Parathyroid adenoma (tissue), 2 donors: Measurements from ENCODE around the gene HPSE.

Experiments used
- H2AFZ ChIP-seq: fragments of 300-600 bp; sonication (generic); one replicate; pipeline ENCODE4 v1.7.0; 2017; ENCODE audit warnings: antibody characterized with exemption, mild to moderate bottlenecking
- H3K27ac ChIP-seq: fragments of 300-600 bp; sonication (generic); one replicate; pipeline ENCODE4 v1.7.0; 2017
- H3K27me3 ChIP-seq: fragments of 300-600 bp; sonication (generic); one replicate; pipeline ENCODE4 v1.7.0; 2017; ENCODE audit warnings: low read length; ENCODE audit not compliant: control insufficient read depth, insufficient read depth
- H3K36me3 ChIP-seq: fragments of 300-600 bp; sonication (generic); one replicate; pipeline ENCODE4 v1.7.0; 2017; ENCODE audit warnings: low read length; ENCODE audit not compliant: control insufficient read depth, insufficient read depth
- H3K4me1 ChIP-seq: fragments of 300-600 bp; sonication (generic); one replicate; pipeline ENCODE4 v1.7.0; 2017; ENCODE audit warnings: control low read depth
- H3K4me2 ChIP-seq: fragments of 300-600 bp; sonication (generic); one replicate; pipeline ENCODE4 v1.7.0; 2017; ENCODE audit warnings: low read length
- H3K4me3 ChIP-seq: fragments of 300-600 bp; sonication (generic); one replicate; pipeline ENCODE4 v1.7.0; 2017; ENCODE audit warnings: low read depth, low read length
- H3K79me2 ChIP-seq: fragments of 300-600 bp; sonication (generic); one replicate; pipeline ENCODE4 v1.7.0; 2017; ENCODE audit warnings: control low read depth
- H3K9ac ChIP-seq: fragments of 300-600 bp; sonication (generic); one replicate; pipeline ENCODE4 v1.7.0; 2017; ENCODE audit warnings: mild to moderate bottlenecking
- H3K9me3 ChIP-seq: fragments of 300-600 bp; sonication (generic); one replicate; pipeline ENCODE4 v1.7.0; 2017; ENCODE audit warnings: low read length; ENCODE audit not compliant: control insufficient read depth
- TF ChIP-seq, protein P1 (sequence below): fragments of 300-600 bp; sonication (generic); IDR thresholded peaks from one replicate; pipeline ENCODE4 v1.7.0; 2017; ENCODE audit warnings: antibody characterized with exemption, mild to moderate bottlenecking
- donor health status: primary hyperparathyroidism.

Gene HPSE

DNA sequence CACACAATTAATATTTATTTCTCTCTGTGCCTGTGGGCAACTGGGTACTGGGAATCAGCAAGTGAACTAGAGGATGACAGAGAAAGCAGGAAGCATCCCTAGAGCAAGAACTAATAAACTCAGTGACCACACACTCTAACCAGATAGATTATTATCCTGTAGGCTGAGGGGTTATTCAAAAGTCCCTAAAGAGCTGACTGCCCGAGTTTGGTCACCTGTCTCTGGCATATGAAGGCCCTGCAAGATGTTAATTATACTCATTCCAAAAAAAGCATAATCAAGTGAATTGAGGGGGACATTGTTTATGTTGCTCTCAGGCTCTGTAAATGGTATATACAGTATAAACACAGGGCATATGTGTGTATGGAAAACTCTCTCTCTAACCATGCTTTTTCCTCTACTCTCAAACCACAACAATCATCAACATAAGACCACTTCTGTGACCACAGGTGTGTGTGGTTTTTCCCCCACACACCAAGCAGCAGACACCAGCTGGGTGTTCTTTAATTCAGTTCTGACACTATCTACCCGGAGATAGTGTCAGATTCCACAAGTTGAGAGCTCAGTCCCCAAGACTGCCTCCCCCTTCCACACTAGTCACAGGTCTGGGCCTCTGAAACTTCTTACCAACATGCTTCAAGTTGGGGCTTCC lies 6.2 kb upstream of the HPSE start:
- TF ChIP-seq, protein P1, sequence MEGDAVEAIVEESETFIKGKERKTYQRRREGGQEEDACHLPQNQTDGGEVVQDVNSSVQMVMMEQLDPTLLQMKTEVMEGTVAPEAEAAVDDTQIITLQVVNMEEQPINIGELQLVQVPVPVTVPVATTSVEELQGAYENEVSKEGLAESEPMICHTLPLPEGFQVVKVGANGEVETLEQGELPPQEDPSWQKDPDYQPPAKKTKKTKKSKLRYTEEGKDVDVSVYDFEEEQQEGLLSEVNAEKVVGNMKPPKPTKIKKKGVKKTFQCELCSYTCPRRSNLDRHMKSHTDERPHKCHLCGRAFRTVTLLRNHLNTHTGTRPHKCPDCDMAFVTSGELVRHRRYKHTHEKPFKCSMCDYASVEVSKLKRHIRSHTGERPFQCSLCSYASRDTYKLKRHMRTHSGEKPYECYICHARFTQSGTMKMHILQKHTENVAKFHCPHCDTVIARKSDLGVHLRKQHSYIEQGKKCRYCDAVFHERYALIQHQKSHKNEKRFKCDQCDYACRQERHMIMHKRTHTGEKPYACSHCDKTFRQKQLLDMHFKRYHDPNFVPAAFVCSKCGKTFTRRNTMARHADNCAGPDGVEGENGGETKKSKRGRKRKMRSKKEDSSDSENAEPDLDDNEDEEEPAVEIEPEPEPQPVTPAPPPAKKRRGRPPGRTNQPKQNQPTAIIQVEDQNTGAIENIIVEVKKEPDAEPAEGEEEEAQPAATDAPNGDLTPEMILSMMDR, result no peak
- H3K79me2 ChIP-seq, result no peaks in the 10 kb centered on the region

DNA sequence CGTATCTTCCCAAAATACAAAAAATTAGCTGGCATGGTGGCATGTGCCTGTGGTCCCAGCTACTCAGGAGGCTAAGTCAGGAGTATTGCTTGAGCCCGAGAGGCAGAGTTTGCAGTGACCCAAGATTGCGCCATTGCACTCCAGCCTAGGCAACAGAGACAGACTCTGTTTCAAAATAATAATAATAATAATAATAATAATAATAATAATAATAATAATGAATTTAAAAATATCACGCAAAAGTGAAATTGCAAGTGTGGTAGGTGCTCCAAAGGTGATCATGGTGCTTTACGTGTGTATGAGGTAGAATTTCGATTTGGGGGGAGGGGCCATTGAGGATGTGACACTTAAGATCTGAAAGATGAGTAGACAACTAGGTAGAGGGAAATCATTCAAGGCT lies 4.9 kb upstream of the HPSE start:
- H3K27ac ChIP-seq, result no peak overlapping the region
- no peaks in the 10 kb centered on the region for H3K36me3 ChIP-seq
- H3K27me3 ChIP-seq, result no peaks in the 10 kb centered on the region
- H3K4me1 ChIP-seq, result no peaks in the 10 kb centered on the region
- TF ChIP-seq, protein P1, result no peak
- no peak overlapping the region for H2AFZ ChIP-seq
- H3K9me3 ChIP-seq, result no peaks in the 10 kb centered on the region
- H3K9ac ChIP-seq, result no peak overlapping the region
- H3K4me3 ChIP-seq, result no peak overlapping the region
- no peaks in the 10 kb centered on the region for H3K79me2 ChIP-seq
- H3K4me2 ChIP-seq, result no peak overlapping the region

More for the DNA sequence above, 6.2 kb upstream of the HPSE start:
- no peaks in the 10 kb centered on the region for H3K4me1 ChIP-seq
- H3K27ac ChIP-seq, result no peak overlapping the region
- H3K27me3 ChIP-seq, result no peaks in the 10 kb centered on the region
- no peak overlapping the region for H3K4me2 ChIP-seq
- H2AFZ ChIP-seq, result no peak overlapping the region
- H3K4me3 ChIP-seq, result no peak overlapping the region
- no peaks in the 10 kb centered on the region for H3K9me3 ChIP-seq
- H3K36me3 ChIP-seq, result no peaks in the 10 kb centered on the region
- H3K9ac ChIP-seq, result no peak overlapping the region

DNA sequence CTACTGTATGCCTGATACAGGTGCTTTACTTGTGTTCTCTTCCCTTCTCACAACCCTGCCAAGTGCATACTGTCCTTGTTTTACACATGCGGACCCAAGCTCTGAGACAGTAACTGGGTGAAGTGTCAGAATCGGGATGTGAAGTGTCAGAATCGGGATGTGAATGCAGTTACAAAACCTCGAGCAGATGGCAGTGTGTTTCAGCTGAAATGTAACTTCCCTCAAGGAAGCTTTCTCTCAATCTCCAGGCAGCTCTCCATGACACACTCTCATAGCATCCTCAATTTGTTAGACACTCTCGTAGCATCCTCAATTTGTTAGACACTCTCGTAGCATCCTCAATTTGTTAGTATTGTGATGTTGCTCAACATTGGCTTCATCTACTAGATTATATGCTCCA lies 1.1 kb upstream of the HPSE start:
- Histone ChIP-seq H3K79me2 (no peaks in the 10 kb centered on the region), H3K9me3 (no peaks in the 10 kb centered on the region), H3K36me3 (no peaks in the 10 kb centered on the region), H2AFZ (peak overlapping the region; percentile 78), H3K27ac (no peak overlapping the region), H3K9ac (no peak overlapping the region), H3K27me3 (no peaks in the 10 kb centered on the region), H3K4me3 (no peak overlapping the region), H3K4me2 (no peak overlapping the region), H3K4me1 (no peaks in the 10 kb centered on the region)
- TF ChIP-seq, protein P1, result no peak

DNA sequence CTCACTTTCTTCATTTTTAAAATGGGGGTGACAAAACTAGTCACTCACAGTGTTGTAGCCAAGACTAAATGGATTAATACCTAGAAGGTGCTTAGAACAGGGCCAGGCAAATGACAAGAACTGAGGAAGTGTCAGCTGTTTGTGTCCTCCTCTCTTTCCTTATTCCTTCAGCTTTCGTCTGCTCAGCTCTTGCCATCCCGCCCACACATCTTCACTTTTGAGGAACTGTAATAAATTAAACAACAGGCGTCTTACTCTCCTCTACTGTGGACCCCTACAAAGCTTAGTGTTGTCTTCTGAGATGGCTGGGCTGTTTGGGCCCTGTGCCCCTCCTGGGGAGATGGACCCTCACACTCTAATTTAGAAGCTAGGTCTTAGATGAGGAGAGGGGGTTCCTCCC lies 2.7 kb downstream of the HPSE start:
- no peaks in the 10 kb centered on the region for H3K36me3 ChIP-seq
- H3K4me3 ChIP-seq, result no peak overlapping the region
- H3K27ac ChIP-seq, result no peak overlapping the region
- H3K79me2 ChIP-seq, result no peaks in the 10 kb centered on the region
- TF ChIP-seq, protein P1, result no peak
- no peaks in the 10 kb centered on the region for H3K9me3 ChIP-seq
- no peak overlapping the region for H3K4me2 ChIP-seq
- H2AFZ ChIP-seq, result no peak overlapping the region
- H3K27me3 ChIP-seq, result no peaks in the 10 kb centered on the region
- no peak overlapping the region for H3K9ac ChIP-seq
- H3K4me1 ChIP-seq, result no peaks in the 10 kb centered on the region

DNA sequence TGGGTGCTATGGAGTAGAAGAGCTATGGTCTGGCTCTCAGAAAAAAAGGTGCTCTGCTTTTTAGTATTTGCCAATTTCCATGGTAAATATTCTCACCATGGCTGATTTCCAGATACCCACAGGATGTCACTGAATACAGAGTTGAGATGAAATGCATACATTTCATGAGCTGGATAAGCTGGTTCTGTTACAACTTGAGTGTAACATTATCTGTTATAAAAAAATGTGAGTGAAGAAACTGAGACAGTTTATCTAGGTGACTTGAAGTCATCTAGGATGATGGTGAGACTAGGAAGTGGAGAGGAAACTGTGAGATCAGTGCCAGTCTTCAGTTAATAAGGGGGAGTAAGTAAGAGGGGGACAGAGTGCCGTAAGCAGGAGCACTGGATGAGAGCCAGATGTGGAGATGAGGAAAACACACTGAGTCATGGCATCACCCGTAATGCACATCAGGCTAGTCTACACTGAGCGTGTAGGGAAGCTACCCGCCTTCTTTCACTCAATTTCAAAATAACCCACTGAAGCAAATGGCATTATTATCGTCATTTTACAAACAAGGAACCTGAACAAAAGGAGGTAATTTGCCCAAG lies 5.0 kb downstream of the HPSE start:
- Histone ChIP-seq H3K79me2 (no peaks in the 10 kb centered on the region), H3K9me3 (no peaks in the 10 kb centered on the region), H3K27ac (no peak overlapping the region)

More for the DNA sequence above, 5.0 kb downstream of the HPSE start:
- TF ChIP-seq, protein P1, result no peak
- no peaks in the 10 kb centered on the region for H3K36me3 ChIP-seq
- H3K4me2 ChIP-seq, result no peak overlapping the region
- no peaks in the 10 kb centered on the region for H3K4me1 ChIP-seq
- no peaks in the 10 kb centered on the region for H3K27me3 ChIP-seq
- no peak overlapping the region for H3K9ac ChIP-seq
- no peak overlapping the region for H2AFZ ChIP-seq
- H3K4me3 ChIP-seq, result no peak overlapping the region
